ENCODE measurements around the gene BMP8A.
"Not testable (repeated sequence)": the region's sequence is repeated elsewhere in the genome, so short reads cannot be mapped to it uniquely, and the experiment has no call there.

Gene BMP8A

GRCh38 chr1:39491146-39491921 lies at the start of gene BMP8A:
BMP8A (plus strand) TSS chr1:39491636; CDS start chr1:39491992, 356 bp downstream.
- H3K36me3 ChIP-seq = peaks cover 7% of the 10 kb centered on the region
- no peaks in the 10 kb centered on the region for H3K9me3 ChIP-seq (ENCODE audit: severe bottlenecking)
- H3K27me3 ChIP-seq (ENCODE audit: insufficient read depth, low read depth, severe bottlenecking) = peaks cover 13% of the 10 kb centered on the region
- H3K4me3 ChIP-seq (ENCODE audit: low read depth, low read length) = peak within 1 kb of the TSS; percentile 47
- no peak within 1 kb of the TSS for H3K27ac ChIP-seq
- peak; percentile 75 for DNase-seq
- no peak for TF ChIP-seq CTCF (IDR thresholded peaks at IDR 0.05; ENCODE audit: low read depth, low read length)

- H3K36me3 ChIP-seq = peaks cover 90% of the 10 kb centered on the region
- no peak overlapping the region for H3K27ac ChIP-seq
- H3K9me3 ChIP-seq (ENCODE audit: severe bottlenecking) = no peaks in the 10 kb centered on the region
- no peak overlapping the region for H3K4me3 ChIP-seq (ENCODE audit: low read depth, low read length)
- no peak for TF ChIP-seq CTCF (IDR thresholded peaks at IDR 0.05; ENCODE audit: low read depth, low read length)
- DNase-seq = no peak
- no peaks in the 10 kb centered on the region for H3K27me3 ChIP-seq (ENCODE audit: insufficient read depth, low read depth, severe bottlenecking)
These were observed 49.6 kb upstream of the BMP8A start for GRCh38 chr1:39441797-39442196.

- Histone ChIP-seq H3K9me3 (ENCODE audit: severe bottlenecking) (no peaks in the 10 kb centered on the region), H3K27ac (no peak overlapping the region), H3K36me3 (peaks cover 93% of the 10 kb centered on the region), H3K4me3 (ENCODE audit: low read depth, low read length) (no peak overlapping the region), H3K27me3 (ENCODE audit: insufficient read depth, low read depth, severe bottlenecking) (no peaks in the 10 kb centered on the region)
- TF ChIP-seq CTCF (IDR thresholded peaks at IDR 0.05; ENCODE audit: low read depth, low read length) = no peak
- DNase-seq = no peak
These were observed 45.9 kb upstream of the BMP8A start for GRCh38 chr1:39445573-39445972.

- H3K36me3 ChIP-seq = peaks cover 92% of the 10 kb centered on the region
- no peak for TF ChIP-seq CTCF (IDR thresholded peaks at IDR 0.05; ENCODE audit: low read depth, low read length)
These were observed 44.4 kb upstream of the BMP8A start for GRCh38 chr1:39446986-39447567.

GRCh38 chr1:39450041-39450440 lies 41.4 kb upstream of the BMP8A start:
- H3K36me3 ChIP-seq = peaks cover 92% of the 10 kb centered on the region
- not testable (repeated sequence) for H3K9me3 ChIP-seq (ENCODE audit: severe bottlenecking); H3K4me3 ChIP-seq (ENCODE audit: low read depth, low read length); H3K27me3 ChIP-seq (ENCODE audit: insufficient read depth, low read depth, severe bottlenecking); H3K27ac ChIP-seq; DNase-seq

More at GRCh38 chr1:39446986-39447567, 44.4 kb upstream of the BMP8A start:
- Histone ChIP-seq H3K27ac (no peak overlapping the region), H3K4me3 (ENCODE audit: low read depth, low read length) (no peak overlapping the region), H3K27me3 (ENCODE audit: insufficient read depth, low read depth, severe bottlenecking) (no peaks in the 10 kb centered on the region), H3K9me3 (ENCODE audit: severe bottlenecking) (no peaks in the 10 kb centered on the region)
- DNase-seq = no peak

- H3K27me3 ChIP-seq (ENCODE audit: insufficient read depth, low read depth, severe bottlenecking) = no peaks in the 10 kb centered on the region
- H3K27ac ChIP-seq = no peak overlapping the region
- TF ChIP-seq CTCF (IDR thresholded peaks at IDR 0.05; ENCODE audit: low read depth, low read length) = no peak
- DNase-seq = no peak
- no peak overlapping the region for H3K4me3 ChIP-seq (ENCODE audit: low read depth, low read length)
- H3K9me3 ChIP-seq (ENCODE audit: severe bottlenecking) = no peaks in the 10 kb centered on the region
- peaks cover 93% of the 10 kb centered on the region for H3K36me3 ChIP-seq
These were observed 40.4 kb upstream of the BMP8A start for GRCh38 chr1:39450956-39451606.

All from WERI-Rb-1 (cell line).